ENCODE measurements around the gene FBL.

GRCh38 chr19:39830847-39831246, 15.3 kb downstream of the FBL start:
- TF ChIP-seq CTCF (IDR thresholded peaks at IDR 0.05; ENCODE audit: control extremely low read depth in 1 of 3, insufficient read depth in 1 of 3, low read depth in 1 of 3, low read length in 3 of 3) (no peak), POLR2A (IDR thresholded peaks at IDR 0.05; ENCODE audit: control extremely low read depth in 1 of 2, low read depth in 2 of 2, low read length in 2 of 2) (no peak), GTF2F1 (IDR thresholded peaks at IDR 0.05; ENCODE audit: borderline replicate concordance, low read depth, low read length) (no peak), CHD1 (IDR thresholded peaks at IDR 0.05; ENCODE audit: low read depth, low read length) (no peak), ATF3 (IDR thresholded peaks at IDR 0.05; ENCODE audit: insufficient read depth, low read depth, low read length) (no peak)
